ENCODE results near the gene ADPRS.

ADPRS gene

GRCh38 chr1:36088577-36089392, at the start of gene ADPRS:
Gene ADPRS, plus strand, starts transcription at chr1:36088892. Its CDS starts 13 bp downstream, at chr1:36088905.
- no peak within 1 kb of the TSS for H3K27ac ChIP-seq (ENCODE audit: low read length)

GRCh38 chr1:36040238-36040637, 48.5 kb upstream of the ADPRS start:
- H3K4me3 ChIP-seq (ENCODE audit: low read length) = no peak overlapping the region
- no peak overlapping the region for H3K27ac ChIP-seq (ENCODE audit: low read length)
- no peak overlapping the region for H3K9ac ChIP-seq (ENCODE audit: low read depth, low read length)
- no peaks in the 10 kb centered on the region for H3K27me3 ChIP-seq (ENCODE audit: insufficient read depth, low read length)
- H3K9me3 ChIP-seq (ENCODE audit: insufficient read depth, low read depth, low read length) = no peaks in the 10 kb centered on the region
- H3K36me3 ChIP-seq (ENCODE audit: insufficient read depth, low read depth, low read length) = peaks cover 44% of the 10 kb centered on the region
- H3K4me1 ChIP-seq (ENCODE audit: insufficient read depth, low read length) = no peaks in the 10 kb centered on the region

More at GRCh38 chr1:36088577-36089392, at the start of gene ADPRS:
- H3K9me3 ChIP-seq (ENCODE audit: insufficient read depth, low read depth, low read length) = no peaks in the 10 kb centered on the region
- peak within 1 kb of the TSS; percentile 98 for H3K4me3 ChIP-seq (ENCODE audit: low read length)
- peaks cover 8% of the 10 kb centered on the region; the same call in 1 of the 2 replicates for H3K4me1 ChIP-seq (ENCODE audit: insufficient read depth, low read length)
- peak within 1 kb of the TSS; percentile 77 for H3K9ac ChIP-seq (ENCODE audit: low read depth, low read length)
- peaks cover 11% of the 10 kb centered on the region for H3K27me3 ChIP-seq (ENCODE audit: insufficient read depth, low read length)
- peaks cover 30% of the 10 kb centered on the region for H3K36me3 ChIP-seq (ENCODE audit: insufficient read depth, low read depth, low read length)

GRCh38 chr1:36051821-36052220, 36.9 kb upstream of the ADPRS start:
- H3K27ac ChIP-seq (ENCODE audit: low read length) = no peak overlapping the region
- H3K9me3 ChIP-seq (ENCODE audit: insufficient read depth, low read depth, low read length) = no peaks in the 10 kb centered on the region
- no peak overlapping the region for H3K4me3 ChIP-seq (ENCODE audit: low read length)
- no peaks in the 10 kb centered on the region for H3K4me1 ChIP-seq (ENCODE audit: insufficient read depth, low read length)
- H3K36me3 ChIP-seq (ENCODE audit: insufficient read depth, low read depth, low read length) = peaks cover 24% of the 10 kb centered on the region; the same call in 1 of the 2 replicates
- H3K27me3 ChIP-seq (ENCODE audit: insufficient read depth, low read length) = no peaks in the 10 kb centered on the region
- no peak overlapping the region for H3K9ac ChIP-seq (ENCODE audit: low read depth, low read length)

- H3K9ac ChIP-seq (ENCODE audit: low read depth, low read length) = no peak overlapping the region
- H3K27ac ChIP-seq (ENCODE audit: low read length) = no peak overlapping the region
- H3K4me3 ChIP-seq (ENCODE audit: low read length) = no peak overlapping the region
- H3K9me3 ChIP-seq (ENCODE audit: insufficient read depth, low read depth, low read length) = no peaks in the 10 kb centered on the region
- no peaks in the 10 kb centered on the region for H3K27me3 ChIP-seq (ENCODE audit: insufficient read depth, low read length)
- no peaks in the 10 kb centered on the region for H3K4me1 ChIP-seq (ENCODE audit: insufficient read depth, low read length)
- H3K36me3 ChIP-seq (ENCODE audit: insufficient read depth, low read depth, low read length) = peaks cover 5% of the 10 kb centered on the region; the same call in 1 of the 2 replicates
These were observed 34.7 kb upstream of the ADPRS start for GRCh38 chr1:36053978-36054377.

GRCh38 chr1:36055706-36056105, 33.0 kb upstream of the ADPRS start:
- Histone ChIP-seq H3K4me1 (ENCODE audit: insufficient read depth, low read length) (no peaks in the 10 kb centered on the region), H3K9ac (ENCODE audit: low read depth, low read length) (no peak overlapping the region), H3K27ac (ENCODE audit: low read length) (no peak overlapping the region), H3K4me3 (ENCODE audit: low read length) (no peak overlapping the region), H3K36me3 (ENCODE audit: insufficient read depth, low read depth, low read length) (peaks cover 5% of the 10 kb centered on the region; the same call in 1 of the 2 replicates), H3K9me3 (ENCODE audit: insufficient read depth, low read depth, low read length) (no peaks in the 10 kb centered on the region), H3K27me3 (ENCODE audit: insufficient read depth, low read length) (no peaks in the 10 kb centered on the region)

DNA sequence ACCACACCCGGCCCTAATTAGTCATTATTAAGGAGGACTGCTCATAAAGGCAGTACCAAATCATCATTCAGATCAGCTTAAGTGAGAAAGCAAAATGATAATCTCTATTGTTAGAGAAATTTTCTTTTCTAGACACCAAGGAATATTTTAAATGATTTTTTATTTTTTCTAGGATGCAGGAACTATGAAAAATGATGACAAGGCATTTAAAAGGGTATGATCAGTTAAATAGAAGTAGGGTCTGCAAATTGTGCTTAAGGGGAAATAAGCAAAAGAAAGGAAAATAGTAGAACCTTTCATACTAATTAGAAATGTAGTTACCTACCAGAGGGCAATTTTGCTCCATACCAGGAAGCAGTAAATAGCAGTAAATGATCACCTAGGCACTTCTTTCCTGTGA, 26.4 kb upstream of the ADPRS start:
- Histone ChIP-seq H3K27ac (ENCODE audit: low read length) (no peak overlapping the region), H3K4me3 (ENCODE audit: low read length) (no peak overlapping the region), H3K9me3 (ENCODE audit: insufficient read depth, low read depth, low read length) (no peaks in the 10 kb centered on the region), H3K4me1 (ENCODE audit: insufficient read depth, low read length) (no peaks in the 10 kb centered on the region), H3K36me3 (ENCODE audit: insufficient read depth, low read depth, low read length) (no peaks in the 10 kb centered on the region), H3K9ac (ENCODE audit: low read depth, low read length) (no peak overlapping the region), H3K27me3 (ENCODE audit: insufficient read depth, low read length) (no peaks in the 10 kb centered on the region)

GRCh38 chr1:36067871-36068270, 20.8 kb upstream of the ADPRS start:
- H3K4me3 ChIP-seq (ENCODE audit: low read length) = no peak overlapping the region
- H3K9ac ChIP-seq (ENCODE audit: low read depth, low read length) = no peak overlapping the region
- H3K36me3 ChIP-seq (ENCODE audit: insufficient read depth, low read depth, low read length) = no peaks in the 10 kb centered on the region
- peaks cover 5% of the 10 kb centered on the region; the same call in 1 of the 2 replicates for H3K4me1 ChIP-seq (ENCODE audit: insufficient read depth, low read length)
- H3K27me3 ChIP-seq (ENCODE audit: insufficient read depth, low read length) = no peaks in the 10 kb centered on the region
- H3K9me3 ChIP-seq (ENCODE audit: insufficient read depth, low read depth, low read length) = no peaks in the 10 kb centered on the region
- no peak overlapping the region for H3K27ac ChIP-seq (ENCODE audit: low read length)

- Histone ChIP-seq H3K4me1 (ENCODE audit: insufficient read depth, low read length) (peaks cover 5% of the 10 kb centered on the region; the same call in 1 of the 2 replicates), H3K9me3 (ENCODE audit: insufficient read depth, low read depth, low read length) (no peaks in the 10 kb centered on the region), H3K27ac (ENCODE audit: low read length) (no peak overlapping the region), H3K4me3 (ENCODE audit: low read length) (no peak overlapping the region), H3K27me3 (ENCODE audit: insufficient read depth, low read length) (no peaks in the 10 kb centered on the region), H3K36me3 (ENCODE audit: insufficient read depth, low read depth, low read length) (no peaks in the 10 kb centered on the region), H3K9ac (ENCODE audit: low read depth, low read length) (no peak overlapping the region)
These were observed 19.8 kb upstream of the ADPRS start for GRCh38 chr1:36068866-36069265.

- Histone ChIP-seq H3K9ac (ENCODE audit: low read depth, low read length) (peak overlapping the region; percentile 49; the same call in 1 of the 2 replicates), H3K27ac (ENCODE audit: low read length) (no peak overlapping the region), H3K4me3 (ENCODE audit: low read length) (no peak overlapping the region), H3K4me1 (ENCODE audit: insufficient read depth, low read length) (peaks cover 5% of the 10 kb centered on the region; the same call in 1 of the 2 replicates), H3K9me3 (ENCODE audit: insufficient read depth, low read depth, low read length) (no peaks in the 10 kb centered on the region), H3K36me3 (ENCODE audit: insufficient read depth, low read depth, low read length) (no peaks in the 10 kb centered on the region), H3K27me3 (ENCODE audit: insufficient read depth, low read length) (no peaks in the 10 kb centered on the region)
These were observed 18.3 kb upstream of the ADPRS start for GRCh38 chr1:36070349-36070748.

- no peaks in the 10 kb centered on the region for H3K36me3 ChIP-seq (ENCODE audit: insufficient read depth, low read depth, low read length)
- H3K9ac ChIP-seq (ENCODE audit: low read depth, low read length) = no peak overlapping the region
- H3K27me3 ChIP-seq (ENCODE audit: insufficient read depth, low read length) = no peaks in the 10 kb centered on the region
- no peak overlapping the region for H3K27ac ChIP-seq (ENCODE audit: low read length)
- H3K4me1 ChIP-seq (ENCODE audit: insufficient read depth, low read length) = no peaks in the 10 kb centered on the region
- no peak overlapping the region for H3K4me3 ChIP-seq (ENCODE audit: low read length)
- no peaks in the 10 kb centered on the region for H3K9me3 ChIP-seq (ENCODE audit: insufficient read depth, low read depth, low read length)
These were observed 11.6 kb upstream of the ADPRS start for GRCh38 chr1:36076979-36077573.

DNA sequence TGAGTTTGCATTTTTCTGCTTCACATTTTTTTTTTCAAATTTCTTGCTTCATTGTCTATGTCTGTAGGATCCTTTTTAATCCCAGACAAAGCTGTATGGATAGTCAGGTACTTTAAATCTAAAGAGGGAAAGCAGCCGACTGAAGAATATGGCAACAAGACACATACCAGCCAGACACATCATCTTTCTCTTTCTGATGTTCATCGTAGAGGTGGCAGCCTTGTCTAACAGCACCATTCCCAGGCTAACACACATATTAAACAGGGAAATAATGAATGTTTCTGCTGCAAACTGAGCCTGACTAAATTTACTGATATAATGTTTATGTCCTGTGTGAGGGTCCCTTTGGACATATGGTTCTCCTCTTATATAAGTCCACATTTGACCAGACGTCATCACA, 8.5 kb upstream of the ADPRS start:
- no peaks in the 10 kb centered on the region for H3K9me3 ChIP-seq (ENCODE audit: insufficient read depth, low read depth, low read length)
- no peak overlapping the region for H3K4me3 ChIP-seq (ENCODE audit: low read length)
- no peak overlapping the region for H3K9ac ChIP-seq (ENCODE audit: low read depth, low read length)
- peaks cover 5% of the 10 kb centered on the region; the same call in 1 of the 2 replicates for H3K4me1 ChIP-seq (ENCODE audit: insufficient read depth, low read length)
- H3K36me3 ChIP-seq (ENCODE audit: insufficient read depth, low read depth, low read length) = no peaks in the 10 kb centered on the region
- no peak overlapping the region for H3K27ac ChIP-seq (ENCODE audit: low read length)
- H3K27me3 ChIP-seq (ENCODE audit: insufficient read depth, low read length) = peaks cover 11% of the 10 kb centered on the region

DNA sequence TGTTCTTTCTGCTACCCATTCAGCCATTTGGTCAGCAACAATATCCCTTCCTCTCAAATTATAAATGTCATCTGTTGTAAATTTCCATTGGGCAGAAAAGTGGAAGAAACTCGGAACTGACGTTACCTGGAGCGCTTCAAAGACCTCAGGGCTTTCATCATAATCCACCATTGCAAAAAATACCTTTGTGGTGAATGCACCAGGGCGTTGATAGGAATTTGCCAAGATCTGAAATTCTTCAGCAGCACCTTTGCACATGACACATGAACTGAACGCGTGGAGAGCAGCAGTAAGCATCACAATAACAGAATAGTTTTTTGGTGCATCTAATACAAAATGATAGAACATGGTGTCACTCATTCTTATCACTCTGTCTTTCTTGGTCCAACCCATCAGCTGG, 7.9 kb upstream of the ADPRS start:
- Histone ChIP-seq H3K4me1 (ENCODE audit: insufficient read depth, low read length) (peaks cover 5% of the 10 kb centered on the region; the same call in 1 of the 2 replicates), H3K4me3 (ENCODE audit: low read length) (no peak overlapping the region), H3K36me3 (ENCODE audit: insufficient read depth, low read depth, low read length) (no peaks in the 10 kb centered on the region), H3K9ac (ENCODE audit: low read depth, low read length) (no peak overlapping the region), H3K9me3 (ENCODE audit: insufficient read depth, low read depth, low read length) (no peaks in the 10 kb centered on the region), H3K27me3 (ENCODE audit: insufficient read depth, low read length) (peaks cover 11% of the 10 kb centered on the region), H3K27ac (ENCODE audit: low read length) (no peak overlapping the region)
